OCI-LY7 (cell line): ENCODE measurements around the gene RAB15. TPM values are rescaled to one million over a fixed set of nuclear protein-coding genes. Genes with fewer than 3 reads are reported as not detected.

Source experiments
- BruUV-seq: library from RNA; stranded (reverse); fragments of 400-500 nt; replicated peaks from 2 replicates; lab custom pipeline; 2021; lab: Mats Ljungman, UMichigan
- CTCF ChIA-PET: fragments of 300-600 bp; sonication (Branson Sonifier 250); formaldehyde crosslinking; loops from one replicate; lab custom pipeline; 2022; ENCODE audit warnings: antibody characterized with exemption; ENCODE audit not compliant: unreplicated experiment; lab: Charles Lee
- POLR2A ChIA-PET: fragments of 300-600 bp; sonication (Branson Sonifier 250); formaldehyde crosslinking; loops from one replicate; lab custom pipeline; 2022; ENCODE audit warnings: antibody characterized with exemption; lab: Charles Lee
- DNase-seq: peaks from one replicate; pipeline ENCODE4 v3.0.0-alpha.2; 2015; ENCODE audit warnings: low spot score
- H2AFZ ChIP-seq: fragments of 200-600 bp; sonication (generic), shearing (Covaris generic); 2 replicates; pipeline ENCODE4 v1.6.1; 2014; ENCODE audit warnings: mild to moderate bottlenecking, antibody characterized with exemption, low read length, moderate library complexity
- H3K27ac ChIP-seq: fragments of 200-600 bp; sonication (generic); 2 replicates; pipeline ENCODE4 v1.5.1; 2014; ENCODE audit warnings: mixed run types, low read depth, mild to moderate bottlenecking, moderate library complexity, low read length, inconsistent platforms; ENCODE audit not compliant: poor library complexity, severe bottlenecking
- H3K36me3 ChIP-seq: fragments of 200-600 bp; sonication (generic); 2 replicates; pipeline ENCODE4 v1.6.1; 2014; ENCODE audit warnings: mild to moderate bottlenecking, antibody characterized with exemption, low read length, moderate library complexity, mixed read lengths; ENCODE audit not compliant: insufficient read depth
- H3K4me1 ChIP-seq: fragments of 200-600 bp; sonication (generic); 2 replicates; pipeline ENCODE4 v1.5.1; 2014; ENCODE audit warnings: mild to moderate bottlenecking, low read length; ENCODE audit not compliant: insufficient read depth, poor library complexity, severe bottlenecking
- H3K4me2 ChIP-seq: fragments of 200-600 bp; sonication (generic); 2 replicates; pipeline ENCODE4 v1.6.1; 2014; ENCODE audit warnings: mild to moderate bottlenecking, low read length
- H3K4me3 ChIP-seq: fragments of 200-600 bp; sonication (generic); 2 replicates; pipeline ENCODE4 v1.5.1; 2014; ENCODE audit warnings: mild to moderate bottlenecking, low read depth, low read length; ENCODE audit not compliant: poor library complexity, severe bottlenecking
- H3K79me2 ChIP-seq: fragments of 200-600 bp; sonication (generic); 2 replicates; pipeline ENCODE4 v1.6.1; 2016; ENCODE audit warnings: low read depth, mild to moderate bottlenecking, low read length, moderate library complexity, mixed read lengths; ENCODE audit not compliant: insufficient read depth
- H3K9me2 ChIP-seq: fragments of 200-600 bp; sonication (generic); 2 replicates; pipeline ENCODE4 v1.6.1; 2016; ENCODE audit warnings: mild to moderate bottlenecking, low read length, mixed read lengths; ENCODE audit not compliant: insufficient read depth
- H3K9me3 ChIP-seq: fragments of 200-600 bp; sonication (generic); 2 replicates; pipeline ENCODE4 v1.6.1; 2014; ENCODE audit warnings: mild to moderate bottlenecking, mixed run types, low read length, mixed read lengths
- H4K20me1 ChIP-seq: fragments of 200-600 bp; sonication (generic); 2 replicates; pipeline ENCODE4 v1.6.1; 2014; ENCODE audit warnings: mild to moderate bottlenecking, antibody characterized with exemption, low read length, moderate library complexity, mixed read lengths; ENCODE audit not compliant: insufficient read depth
- CTCF ChIP-seq: fragments of 200-600 bp; sonication (generic); conservative IDR thresholded peaks from 2 replicates; pipeline ENCODE4 v1.5.1; 2014; ENCODE audit warnings: mild to moderate bottlenecking, antibody characterized with exemption, low read length, moderate library complexity, mixed read lengths
- EZH2phosphoT487 ChIP-seq: fragments of 200-600 bp; sonication (generic); IDR thresholded peaks from 2 replicates; pipeline ENCODE4 v1.6.1; 2018; ENCODE audit warnings: low read depth, borderline replicate concordance, mild to moderate bottlenecking, mixed run types, antibody characterized with exemption, low read length, moderate library complexity, mixed read lengths
- intact Hi-C: fragments of 100-400 bp; cut with micrococcal nuclease; formaldehyde crosslinking; loops from one replicate; pipeline ENCODE4 v1.10.0; 2022; ENCODE audit not compliant: unreplicated experiment
- total RNA-seq, 2 experiments: library from RNA; depleted of rRNA in 1 of 2; stranded (reverse); fragments of >200 nt in 1 of 2; shearing (Covaris generic) in 1 of 2; gene quantifications; 2 replicates each; pipeline ENCODE4 v1.2.3, GENCODE V29; 2014 to 2022

The RAB15 gene
- total RNA-seq, 2 experiments from 2014 or later = 0.38 TPM; not detected in 1

GRCh38 chr14:64952598-64953309, 19.4 kb downstream of the RAB15 start:
- no peak overlapping the region for H2AFZ ChIP-seq
- peak; percentile 18 for DNase-seq
- BruUV-seq = no TSS peak
- no peak overlapping the region for H3K27ac ChIP-seq
- POLR2A ChIA-PET = interaction anchor here (0.7 kb wide), 1 partner anchor 133 kb away, joined by 3 read pairs; no protein-coding TSS in a partner anchor
- no peaks in the 10 kb centered on the region for H3K9me2 ChIP-seq
- H3K4me1 ChIP-seq = no peaks in the 10 kb centered on the region
- H3K4me3 ChIP-seq = no peak overlapping the region
- no peak for TF ChIP-seq EZH2phosphoT487
- peak; percentile 31; the same call in 1 of the 2 replicates for TF ChIP-seq CTCF
- no peaks in the 10 kb centered on the region; the same call in 1 of the 2 replicates for H4K20me1 ChIP-seq
- H3K36me3 ChIP-seq = no peaks in the 10 kb centered on the region; the same call in 1 of the 2 replicates
- H3K4me2 ChIP-seq = no peak overlapping the region
- CTCF ChIA-PET = interaction anchor here (1.1 kb wide), 1 partner anchor 17 kb away, joined by 4 read pairs; no protein-coding TSS in a partner anchor
- no peaks in the 10 kb centered on the region for H3K9me3 ChIP-seq
- H3K79me2 ChIP-seq = no peaks in the 10 kb centered on the region
- intact Hi-C loops = no loop called here

GRCh38 chr14:64951724-64952123, 20.4 kb downstream of the RAB15 start:
- no peaks in the 10 kb centered on the region for H3K4me1 ChIP-seq
- no peaks in the 10 kb centered on the region for H3K79me2 ChIP-seq
- TF ChIP-seq EZH2phosphoT487 = no peak
- TF ChIP-seq CTCF = no peak
- intact Hi-C loops = no loop called here
- no TSS peak for BruUV-seq
- no peak overlapping the region for H3K27ac ChIP-seq
- H3K9me3 ChIP-seq = no peaks in the 10 kb centered on the region
- H4K20me1 ChIP-seq = no peaks in the 10 kb centered on the region; the same call in 1 of the 2 replicates
- ChIA-PET POLR2A (no interaction called here), CTCF (no interaction called here)
- no peak overlapping the region for H3K4me3 ChIP-seq
- H3K9me2 ChIP-seq = no peaks in the 10 kb centered on the region
- H3K4me2 ChIP-seq = no peak overlapping the region
- H2AFZ ChIP-seq = no peak overlapping the region
- no peak for DNase-seq
- no peaks in the 10 kb centered on the region; the same call in 1 of the 2 replicates for H3K36me3 ChIP-seq

GRCh38 chr14:64951291-64951690, 20.8 kb downstream of the RAB15 start:
- no TSS peak for BruUV-seq
- Histone ChIP-seq H3K79me2 (no peaks in the 10 kb centered on the region), H3K4me1 (no peaks in the 10 kb centered on the region), H3K4me3 (no peak overlapping the region), H3K9me3 (no peaks in the 10 kb centered on the region), H4K20me1 (no peaks in the 10 kb centered on the region; the same call in 1 of the 2 replicates), H3K9me2 (no peaks in the 10 kb centered on the region), H3K4me2 (no peak overlapping the region), H3K27ac (no peak overlapping the region), H3K36me3 (no peaks in the 10 kb centered on the region; the same call in 1 of the 2 replicates), H2AFZ (no peak overlapping the region)
- CTCF ChIA-PET = no interaction called here
- POLR2A ChIA-PET = no interaction called here
- no peak for DNase-seq
- intact Hi-C loops = no loop called here
- TF ChIP-seq EZH2phosphoT487 (no peak), CTCF (no peak)
